Sigmoid colon (tissue), 7 donors: ENCODE results near the gene FILIP1L. TPM values are rescaled to one million over a fixed set of nuclear protein-coding genes. Genes with fewer than 3 reads are reported as not detected.
A peak's percentile ranks its signal among the peaks of the same experiment; 100 is the strongest.

Experiments
- DNase-seq: peaks from one replicate; pipeline ENCODE4 v3.0.0-alpha.2; 2019
- H3K27ac ChIP-seq, 4 donors: fragments of 200-600 bp; sonication (generic); one replicate each; pipeline ENCODE4 v1.5.1; 2016 to 2019; ENCODE audit warnings: mild to moderate bottlenecking in 1 of 4
- H3K27me3 ChIP-seq, 3 donors: fragments of 200-600 bp; sonication (generic); one replicate each; pipeline ENCODE4 v1.5.1; 2019; ENCODE audit warnings: mild to moderate bottlenecking in 1 of 3
- H3K36me3 ChIP-seq, 4 donors: fragments of 200-600 bp; sonication (generic); one replicate each; pipeline ENCODE4 v1.5.1; 2016 to 2019
- H3K4me1 ChIP-seq, 4 donors: fragments of 200-600 bp; sonication (generic); one replicate each; pipeline ENCODE4 v1.5.1; 2017 to 2019
- H3K4me3 ChIP-seq, 4 donors: fragments of 200-600 bp; sonication (generic); one replicate each; pipeline ENCODE4 v1.5.1; 2017 to 2019; ENCODE audit warnings: mild to moderate bottlenecking in 2 of 4, moderate library complexity in 1 of 4
- H3K9me3 ChIP-seq, 4 donors: fragments of 200-600 bp in 3 of 4; sonication (generic) in 3 of 4; one replicate each; pipeline versions ENCODE4 v1.5.1 to v1.6.1; 2013 to 2019
- EP300 ChIP-seq, 4 donors: sonication (generic); formaldehyde crosslinking; IDR thresholded peaks; one replicate each; pipeline ENCODE4 v1.6.1; 2017; ENCODE audit warnings: antibody characterized with exemption in 4 of 4
- POLR2A ChIP-seq, 2 donors: fragments of 450-650 bp; IDR thresholded peaks; one replicate each; pipeline ENCODE4 v1.6.1; 2016; ENCODE audit warnings: antibody characterized with exemption in 2 of 2, mild to moderate bottlenecking in 2 of 2, moderate library complexity in 2 of 2
- POLR2AphosphoS5 ChIP-seq, 4 donors: sonication (generic); formaldehyde crosslinking; IDR thresholded peaks; one replicate each; pipeline ENCODE4 v1.6.1; 2017; ENCODE audit warnings: antibody characterized with exemption in 4 of 4
- WGBS, 2 donors: extraction: QIAGEN DNeasy Blood & Tissue Kit; methylation state at CpG; one replicate each; pipeline ENCODE4 v1.1.7; 2013; 5-methylcytosine and 5-hydroxymethylcytosine counted together
- intact Hi-C: fragments of 100-400 bp; cut with DNase I; formaldehyde crosslinking; loops from one replicate; pipeline ENCODE4 v1.15.1; 2023
- polyA plus RNA-seq, 3 donors: library from polyadenylated mRNA; stranded (reverse); fragments of 200-250 nt; gene quantifications; one replicate each; pipeline ENCODE4 v1.2.3, GENCODE V29; 2013
- total RNA-seq, 4 donors: library from RNA; depleted of rRNA; stranded (reverse); fragments of >200 nt; gene quantifications; one replicate each; pipeline ENCODE4 v1.1.0, GENCODE V29; 2016
- TF ChIP-seq, protein P1 (sequence below), 4 experiments: fragments of 450-650 bp in 3 of 4; fragments of 200-600 bp in 1 of 4; IDR thresholded peaks; one replicate each; pipeline ENCODE4 v1.5.1; 2016 to 2019; ENCODE audit warnings: antibody characterized with exemption in 4 of 4, mild to moderate bottlenecking in 3 of 4, moderate library complexity in 2 of 4
- donor health status: healthy with polysubstance abuse.
- donor health status: Bipolar disorder and iron deficiency.
- donor health status: healthy.

FILIP1L gene
- total and polyA plus RNA-seq, 7 donors = 6.0 to 93.3 (median 42.5) TPM

DNA sequence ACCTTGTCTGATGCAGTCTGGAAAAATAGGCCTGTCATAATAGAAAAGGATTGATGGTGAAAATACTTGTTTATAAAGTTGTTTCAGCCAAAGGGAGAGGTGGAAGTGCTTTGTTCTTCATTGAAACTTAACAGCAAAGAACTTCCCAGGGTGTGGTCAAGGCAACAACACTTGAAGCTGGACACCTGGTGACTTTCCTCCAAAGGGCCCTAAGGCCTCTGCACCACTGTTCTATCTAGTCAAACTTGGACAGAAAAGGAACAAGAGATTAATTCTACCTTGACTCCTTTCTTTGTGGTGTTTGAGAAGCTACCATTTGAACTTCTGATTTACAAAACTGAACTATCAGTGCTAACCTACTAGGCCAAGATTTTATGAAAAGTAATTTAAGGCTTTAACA is 194.6 kb downstream of the FILIP1L start:
- DNase-seq = no peak
- Histone ChIP-seq H3K9me3 (no peaks in the 10 kb centered on the region), H3K27me3 (no peaks in the 10 kb centered on the region), H3K4me1 (peaks cover 0 to 15% (median 11%) of the 10 kb centered on the region in 4 donors), H3K27ac (peak overlapping the region in 1 of 4 donors; percentile 50), H3K36me3 (no peaks in the 10 kb centered on the region), H3K4me3 (no peak overlapping the region)
- intact Hi-C loops = no loop called here
- TF ChIP-seq, protein P1, sequence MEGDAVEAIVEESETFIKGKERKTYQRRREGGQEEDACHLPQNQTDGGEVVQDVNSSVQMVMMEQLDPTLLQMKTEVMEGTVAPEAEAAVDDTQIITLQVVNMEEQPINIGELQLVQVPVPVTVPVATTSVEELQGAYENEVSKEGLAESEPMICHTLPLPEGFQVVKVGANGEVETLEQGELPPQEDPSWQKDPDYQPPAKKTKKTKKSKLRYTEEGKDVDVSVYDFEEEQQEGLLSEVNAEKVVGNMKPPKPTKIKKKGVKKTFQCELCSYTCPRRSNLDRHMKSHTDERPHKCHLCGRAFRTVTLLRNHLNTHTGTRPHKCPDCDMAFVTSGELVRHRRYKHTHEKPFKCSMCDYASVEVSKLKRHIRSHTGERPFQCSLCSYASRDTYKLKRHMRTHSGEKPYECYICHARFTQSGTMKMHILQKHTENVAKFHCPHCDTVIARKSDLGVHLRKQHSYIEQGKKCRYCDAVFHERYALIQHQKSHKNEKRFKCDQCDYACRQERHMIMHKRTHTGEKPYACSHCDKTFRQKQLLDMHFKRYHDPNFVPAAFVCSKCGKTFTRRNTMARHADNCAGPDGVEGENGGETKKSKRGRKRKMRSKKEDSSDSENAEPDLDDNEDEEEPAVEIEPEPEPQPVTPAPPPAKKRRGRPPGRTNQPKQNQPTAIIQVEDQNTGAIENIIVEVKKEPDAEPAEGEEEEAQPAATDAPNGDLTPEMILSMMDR (IDR thresholded peaks at IDR 0.05) = no peak
- TF ChIP-seq EP300 (IDR thresholded peaks at IDR 0.05) (no peak), POLR2A (IDR thresholded peaks at IDR 0.05) (no peak), POLR2AphosphoS5 (IDR thresholded peaks at IDR 0.05) (no peak)

DNA sequence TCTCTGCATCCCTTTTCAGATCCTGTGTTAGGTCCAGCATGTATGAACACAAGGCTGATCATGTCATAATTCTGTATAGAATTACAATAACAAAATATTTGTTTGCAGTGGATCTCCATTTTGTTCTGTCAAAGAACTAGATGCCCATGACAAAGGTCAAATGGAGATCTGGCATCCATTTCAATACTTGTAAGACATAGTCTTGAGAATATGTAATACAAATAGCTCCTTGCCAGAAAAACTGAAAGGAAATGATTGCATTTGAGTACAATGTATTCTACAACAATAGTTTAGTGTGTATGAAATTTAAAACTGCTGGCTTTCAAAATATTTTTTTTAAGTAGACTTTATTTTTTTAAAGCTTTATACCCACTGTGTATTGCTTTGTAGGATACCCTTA is 195.6 kb downstream of the FILIP1L start:
- Histone ChIP-seq H3K4me3 (no peak overlapping the region), H3K9me3 (no peaks in the 10 kb centered on the region), H3K36me3 (no peaks in the 10 kb centered on the region), H3K4me1 (peaks cover 0 to 15% (median 11%) of the 10 kb centered on the region in 4 donors), H3K27me3 (no peaks in the 10 kb centered on the region), H3K27ac (no peak overlapping the region)
- DNase-seq = no peak
- TF ChIP-seq POLR2AphosphoS5 (IDR thresholded peaks at IDR 0.05) (no peak), EP300 (IDR thresholded peaks at IDR 0.05) (no peak), POLR2A (IDR thresholded peaks at IDR 0.05) (no peak)
- TF ChIP-seq, protein P1 (IDR thresholded peaks at IDR 0.05) = no peak
- intact Hi-C loops = no loop called here

DNA sequence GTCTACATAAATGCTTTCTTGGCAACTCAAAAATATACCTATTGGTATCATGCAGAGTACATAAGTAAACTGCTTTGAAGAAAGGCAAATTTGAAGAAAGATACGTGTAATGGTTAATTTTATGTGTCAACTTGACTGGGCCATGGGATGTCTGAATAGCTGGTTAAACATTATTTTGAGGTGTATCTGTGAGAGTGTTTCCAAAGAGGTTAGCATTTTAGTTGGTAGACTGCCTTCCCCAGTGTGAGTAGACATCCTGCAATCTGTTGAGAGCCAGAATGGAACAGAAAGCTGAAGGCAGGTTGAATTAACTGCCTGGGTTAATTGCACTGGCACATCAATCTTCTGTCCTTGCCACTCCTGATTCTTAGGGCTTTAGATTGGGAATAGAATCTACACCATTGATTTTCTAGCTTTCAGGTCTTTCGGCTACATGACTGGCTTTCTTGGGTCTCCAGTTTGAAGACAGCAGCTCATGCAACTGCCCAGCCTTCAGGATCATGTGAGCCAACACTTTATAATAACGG is 198.3 kb downstream of the FILIP1L start:
- TF ChIP-seq, protein P1 (IDR thresholded peaks at IDR 0.05) = no peak
- TF ChIP-seq EP300 (IDR thresholded peaks at IDR 0.05) (no peak), POLR2AphosphoS5 (IDR thresholded peaks at IDR 0.05) (no peak), POLR2A (IDR thresholded peaks at IDR 0.05) (no peak)
- H3K4me3 ChIP-seq = no peak overlapping the region
- no peaks in the 10 kb centered on the region for H3K36me3 ChIP-seq
- H3K4me1 ChIP-seq = peaks cover 0 to 13% (median 9%) of the 10 kb centered on the region in 4 donors
- no peaks in the 10 kb centered on the region for H3K9me3 ChIP-seq
- no peak for DNase-seq
- H3K27ac ChIP-seq = no peak overlapping the region
- intact Hi-C loops = no loop called here
- no peaks in the 10 kb centered on the region for H3K27me3 ChIP-seq
- 92 to 93% methylated on average over 3 of the region's 3 CpGs for WGBS, 2 donors

DNA sequence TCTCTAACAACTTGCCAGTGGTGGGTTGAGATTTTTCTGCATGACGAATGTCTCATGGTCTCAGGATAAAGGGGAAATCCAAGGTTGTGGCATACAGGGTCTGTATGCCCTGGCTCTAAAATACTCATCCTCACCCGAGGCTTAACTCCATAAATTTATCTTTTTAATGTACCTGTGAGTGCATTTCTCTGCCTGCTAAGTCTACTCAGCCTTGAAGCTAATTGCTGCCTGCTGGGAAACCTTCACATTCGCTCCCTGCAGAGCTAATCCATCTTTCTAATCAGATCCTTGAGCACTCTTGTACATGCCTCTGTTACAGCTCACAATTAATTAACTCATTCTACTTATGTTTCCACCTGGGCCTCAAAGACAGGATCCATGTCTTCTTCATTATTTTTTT is 202.9 kb downstream of the FILIP1L start:
- no peaks in the 10 kb centered on the region for H3K36me3 ChIP-seq
- DNase-seq = no peak
- no peak for TF ChIP-seq POLR2A (IDR thresholded peaks at IDR 0.05)
- TF ChIP-seq POLR2AphosphoS5 (IDR thresholded peaks at IDR 0.05) = no peak
- TF ChIP-seq, protein P1 (IDR thresholded peaks at IDR 0.05) = no peak
- no peak for TF ChIP-seq EP300 (IDR thresholded peaks at IDR 0.05)
- no peak overlapping the region for H3K27ac ChIP-seq
- no peaks in the 10 kb centered on the region for H3K9me3 ChIP-seq
- no peaks in the 10 kb centered on the region for H3K27me3 ChIP-seq
- 80 to 83% methylated on average over 3 of the region's 3 CpGs for WGBS, 2 donors
- intact Hi-C loops = no loop called here
- H3K4me1 ChIP-seq = no peaks in the 10 kb centered on the region
- H3K4me3 ChIP-seq = no peak overlapping the region

DNA sequence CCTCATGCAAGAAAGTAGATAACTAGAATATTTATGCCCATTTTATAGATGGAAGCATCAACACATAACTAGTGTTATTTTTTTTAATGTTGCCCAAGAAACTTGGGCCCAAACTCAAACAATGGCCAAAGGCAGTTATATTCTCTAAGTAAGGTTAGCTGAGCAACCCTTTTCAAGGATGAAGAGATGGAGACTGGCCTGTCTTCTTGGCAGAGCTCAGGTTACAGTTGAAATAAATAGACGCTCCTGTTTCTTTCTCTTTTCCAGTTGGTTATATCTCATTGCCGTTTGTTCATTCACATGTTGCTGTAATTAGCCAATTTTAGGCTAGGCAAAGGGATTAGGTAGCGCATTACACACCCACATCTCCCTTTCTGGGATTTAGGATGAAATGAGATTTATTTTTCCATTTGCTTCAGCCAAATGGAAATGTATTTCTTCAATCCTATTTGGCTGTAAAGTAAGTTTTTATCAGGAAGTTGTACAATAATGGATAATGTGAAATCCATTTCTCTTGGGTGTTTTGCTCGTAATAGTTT is 203.5 kb downstream of the FILIP1L start:
- Histone ChIP-seq H3K27me3 (no peaks in the 10 kb centered on the region), H3K27ac (peak overlapping the region in 2 of 4 donors; percentile 21 to 22)

More for the DNA sequence above, 203.5 kb downstream of the FILIP1L start:
- H3K36me3 ChIP-seq = no peaks in the 10 kb centered on the region
- no peak for DNase-seq
- no peak overlapping the region for H3K4me3 ChIP-seq
- intact Hi-C loops = no loop called here
- no peaks in the 10 kb centered on the region for H3K9me3 ChIP-seq
- H3K4me1 ChIP-seq = no peaks in the 10 kb centered on the region
- TF ChIP-seq EP300 (IDR thresholded peaks at IDR 0.05) (no peak), POLR2AphosphoS5 (IDR thresholded peaks at IDR 0.05) (no peak), POLR2A (IDR thresholded peaks at IDR 0.05) (no peak)
- TF ChIP-seq, protein P1 (IDR thresholded peaks at IDR 0.05) = no peak
- 88 to 96% methylated on average over 4 of the region's 4 CpGs for WGBS, 2 donors
